GM18909 (cell line): ENCODE measurements around the gene TMEM14A.
A peak's percentile ranks its signal among the peaks of the same experiment; 100 is the strongest.
"Not testable (repeated sequence)": the region's sequence is repeated elsewhere in the genome, so short reads cannot be mapped to it uniquely, and the experiment has no call there.

ENCODE experiments used
- ATAC-seq: cut with Tn5 transposase; IDR thresholded peaks from one replicate; pipeline ENCODE4 v1.9.1; 2021; ENCODE audit warnings: mild to moderate bottlenecking; ENCODE audit not compliant: unreplicated experiment, poor library complexity

Gene TMEM14A

GRCh38 chr6:52693773-52694172 lies 22.9 kb downstream of the TMEM14A start:
- no peak for ATAC-seq

- ATAC-seq = no peak
Measured at GRCh38 chr6:52694404-52694803, 23.5 kb downstream of the TMEM14A start.

- ATAC-seq = no peak
Measured at GRCh38 chr6:52696418-52696817, 25.5 kb downstream of the TMEM14A start.

- ATAC-seq = no peak
Measured at GRCh38 chr6:52697903-52698302, 27.0 kb downstream of the TMEM14A start.

GRCh38 chr6:52704060-52704459 lies 33.1 kb downstream of the TMEM14A start:
- no peak for ATAC-seq

GRCh38 chr6:52704781-52705502 lies 34.0 kb downstream of the TMEM14A start:
- ATAC-seq = not testable (repeated sequence)

GRCh38 chr6:52706001-52706400 lies 35.1 kb downstream of the TMEM14A start:
- ATAC-seq = no peak

GRCh38 chr6:52707963-52708680 lies 37.2 kb downstream of the TMEM14A start:
- ATAC-seq = no peak

- ATAC-seq = no peak
Measured at GRCh38 chr6:52712136-52712535, 41.2 kb downstream of the TMEM14A start.

- ATAC-seq = not testable (repeated sequence)
Measured at GRCh38 chr6:52714761-52715160, 43.8 kb downstream of the TMEM14A start.

GRCh38 chr6:52718550-52718949 lies 47.6 kb downstream of the TMEM14A start:
- no peak for ATAC-seq

- ATAC-seq = no peak
Measured at GRCh38 chr6:52720321-52720720, 49.4 kb downstream of the TMEM14A start.

GRCh38 chr6:52724042-52724405 lies 53.1 kb downstream of the TMEM14A start:
- ATAC-seq = no peak

- ATAC-seq = peak; percentile 99
Measured at GRCh38 chr6:52724406-52725121, 53.7 kb downstream of the TMEM14A start.

GRCh38 chr6:52725143-52725534 lies 54.2 kb downstream of the TMEM14A start:
- ATAC-seq = no peak

- ATAC-seq = no peak
Measured at GRCh38 chr6:52725535-52726192, 54.8 kb downstream of the TMEM14A start.

GRCh38 chr6:52726193-52726542 lies 55.3 kb downstream of the TMEM14A start:
- no peak for ATAC-seq

- ATAC-seq = no peak
Measured at GRCh38 chr6:52726741-52727535, 56.0 kb downstream of the TMEM14A start.

GRCh38 chr6:52727908-52728307 lies 57.0 kb downstream of the TMEM14A start:
- ATAC-seq = no peak

- no peak for ATAC-seq
Measured at GRCh38 chr6:52728394-52728793, 57.5 kb downstream of the TMEM14A start.
